Neural crest cell (in vitro differentiated cells): ENCODE results near the gene LDLRAD3. TPM values are rescaled to one million over a fixed set of nuclear protein-coding genes. Genes with fewer than 3 reads are reported as not detected.

Experiments used
- DNase-seq: peaks from one replicate; pipeline ENCODE4 v3.0.0; 2021; ENCODE audit warnings: low read depth, mixed read lengths, low spot score
- H3K27ac Mint-ChIP-seq: one replicate; pipeline ENCODE4 v1.8.0; 2021; ENCODE audit warnings: mild to moderate bottlenecking, mixed read lengths; ENCODE audit not compliant: unreplicated experiment
- H3K27me3 Mint-ChIP-seq: 2 replicates; pipeline ENCODE4 v1.8.0; 2021; ENCODE audit warnings: low read depth, mild to moderate bottlenecking, mixed read lengths
- H3K36me3 Mint-ChIP-seq: 2 replicates; pipeline ENCODE4 v1.8.0; 2021; ENCODE audit warnings: low read depth, mild to moderate bottlenecking, mixed read lengths
- H3K4me1 Mint-ChIP-seq: 2 replicates; pipeline ENCODE4 v1.8.0; 2021; ENCODE audit warnings: mixed read lengths
- H3K4me3 Mint-ChIP-seq: one replicate; pipeline ENCODE4 v1.8.0; 2021; ENCODE audit warnings: mild to moderate bottlenecking, mixed read lengths
- H3K9me3 Mint-ChIP-seq: 2 replicates; pipeline ENCODE4 v1.8.0; 2021; ENCODE audit warnings: mixed read lengths
- total RNA-seq: library from RNA; stranded (reverse); gene quantifications from 2 replicates; pipeline ENCODE4 v1.2.1, GENCODE V29; 2021
- TF ChIP-seq, protein P1 (sequence below): fragments of 200-600 bp; sonication (generic); conservative IDR thresholded peaks from 2 replicates; pipeline ENCODE4 v1.5.0; 2021; ENCODE audit warnings: antibody characterized with exemption, mild to moderate bottlenecking

Gene LDLRAD3
- total RNA-seq, 1 donor from 2014 or later = 30.1 TPM

DNA sequence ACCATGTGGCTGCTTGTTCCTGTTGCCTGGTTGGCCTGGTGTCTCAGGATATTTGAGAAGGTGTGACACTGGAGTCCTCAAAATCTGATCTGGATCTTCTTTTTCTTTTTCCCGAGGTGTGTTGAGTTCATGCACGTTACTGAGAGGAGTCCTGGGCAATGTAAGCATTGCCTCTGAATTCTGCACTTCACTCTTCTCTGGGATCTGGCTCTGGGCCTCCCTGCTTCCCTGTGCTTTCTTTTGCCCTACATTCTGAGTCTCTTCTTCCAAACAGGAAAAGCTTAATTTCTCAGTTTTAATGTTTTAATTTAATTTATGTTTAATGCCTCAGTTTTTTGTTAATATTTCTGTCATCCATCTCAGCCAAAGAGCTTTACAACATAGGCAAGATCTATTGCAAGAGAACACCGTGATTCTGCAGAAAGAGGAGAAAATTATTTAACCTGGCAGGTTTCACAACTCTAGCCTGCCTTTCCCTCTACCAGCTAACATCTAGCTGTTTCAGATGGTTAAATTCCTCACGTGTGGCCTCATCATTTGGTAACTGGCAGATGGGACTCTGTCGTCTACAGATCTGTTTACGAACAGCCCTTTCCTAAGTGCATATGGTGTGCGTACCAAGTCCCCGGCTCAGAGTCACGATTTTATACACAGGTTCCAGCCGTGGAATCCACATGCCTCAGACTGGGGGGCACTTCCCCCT, 24.7 kb downstream of the LDLRAD3 start:
- no peaks in the 10 kb centered on the region for H3K27me3 Mint-ChIP-seq

GRCh38 chr11:35969089-35970042, 25.5 kb downstream of the LDLRAD3 start:
- peaks cover 5% of the 10 kb centered on the region for H3K4me1 Mint-ChIP-seq
- no peak for DNase-seq
- H3K27me3 Mint-ChIP-seq = no peaks in the 10 kb centered on the region
- H3K4me3 Mint-ChIP-seq = no peak overlapping the region
- no peak overlapping the region for H3K27ac Mint-ChIP-seq
- TF ChIP-seq, protein P1, sequence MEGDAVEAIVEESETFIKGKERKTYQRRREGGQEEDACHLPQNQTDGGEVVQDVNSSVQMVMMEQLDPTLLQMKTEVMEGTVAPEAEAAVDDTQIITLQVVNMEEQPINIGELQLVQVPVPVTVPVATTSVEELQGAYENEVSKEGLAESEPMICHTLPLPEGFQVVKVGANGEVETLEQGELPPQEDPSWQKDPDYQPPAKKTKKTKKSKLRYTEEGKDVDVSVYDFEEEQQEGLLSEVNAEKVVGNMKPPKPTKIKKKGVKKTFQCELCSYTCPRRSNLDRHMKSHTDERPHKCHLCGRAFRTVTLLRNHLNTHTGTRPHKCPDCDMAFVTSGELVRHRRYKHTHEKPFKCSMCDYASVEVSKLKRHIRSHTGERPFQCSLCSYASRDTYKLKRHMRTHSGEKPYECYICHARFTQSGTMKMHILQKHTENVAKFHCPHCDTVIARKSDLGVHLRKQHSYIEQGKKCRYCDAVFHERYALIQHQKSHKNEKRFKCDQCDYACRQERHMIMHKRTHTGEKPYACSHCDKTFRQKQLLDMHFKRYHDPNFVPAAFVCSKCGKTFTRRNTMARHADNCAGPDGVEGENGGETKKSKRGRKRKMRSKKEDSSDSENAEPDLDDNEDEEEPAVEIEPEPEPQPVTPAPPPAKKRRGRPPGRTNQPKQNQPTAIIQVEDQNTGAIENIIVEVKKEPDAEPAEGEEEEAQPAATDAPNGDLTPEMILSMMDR = no peak
- peaks cover 5% of the 10 kb centered on the region for H3K9me3 Mint-ChIP-seq
- H3K36me3 Mint-ChIP-seq = peaks cover 23% of the 10 kb centered on the region

More for the DNA sequence above, 24.7 kb downstream of the LDLRAD3 start:
- H3K9me3 Mint-ChIP-seq = peaks cover 4% of the 10 kb centered on the region
- TF ChIP-seq, protein P1 = no peak
- peaks cover 5% of the 10 kb centered on the region for H3K4me1 Mint-ChIP-seq
- no peak overlapping the region for H3K4me3 Mint-ChIP-seq
- no peak for DNase-seq
- peaks cover 22% of the 10 kb centered on the region for H3K36me3 Mint-ChIP-seq
- no peak overlapping the region for H3K27ac Mint-ChIP-seq

DNA sequence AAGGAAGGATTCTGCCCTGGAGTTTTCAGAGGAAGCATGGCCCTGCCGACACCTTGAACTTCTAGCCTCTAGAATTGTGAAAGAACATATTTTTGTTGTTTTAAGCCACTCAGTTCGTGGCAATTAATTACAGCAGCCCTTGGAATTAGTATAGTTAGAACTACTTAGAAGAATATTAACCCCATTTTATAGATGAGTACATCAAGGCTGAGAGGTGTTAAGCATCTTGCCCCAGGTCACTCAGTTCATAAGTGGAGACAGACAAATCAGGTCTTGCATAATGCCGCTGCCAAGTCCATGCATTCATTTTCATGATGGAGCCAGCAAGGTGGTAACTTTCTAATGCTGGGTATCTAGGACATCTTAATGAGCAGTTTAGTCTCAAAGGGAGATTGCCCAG, 26.6 kb downstream of the LDLRAD3 start:
- Mint-ChIP-seq H3K4me3 (no peak overlapping the region), H3K4me1 (peaks cover 5% of the 10 kb centered on the region), H3K36me3 (peaks cover 27% of the 10 kb centered on the region), H3K27me3 (no peaks in the 10 kb centered on the region), H3K9me3 (peaks cover 5% of the 10 kb centered on the region), H3K27ac (no peak overlapping the region)
- TF ChIP-seq, protein P1 = no peak
- DNase-seq = no peak

DNA sequence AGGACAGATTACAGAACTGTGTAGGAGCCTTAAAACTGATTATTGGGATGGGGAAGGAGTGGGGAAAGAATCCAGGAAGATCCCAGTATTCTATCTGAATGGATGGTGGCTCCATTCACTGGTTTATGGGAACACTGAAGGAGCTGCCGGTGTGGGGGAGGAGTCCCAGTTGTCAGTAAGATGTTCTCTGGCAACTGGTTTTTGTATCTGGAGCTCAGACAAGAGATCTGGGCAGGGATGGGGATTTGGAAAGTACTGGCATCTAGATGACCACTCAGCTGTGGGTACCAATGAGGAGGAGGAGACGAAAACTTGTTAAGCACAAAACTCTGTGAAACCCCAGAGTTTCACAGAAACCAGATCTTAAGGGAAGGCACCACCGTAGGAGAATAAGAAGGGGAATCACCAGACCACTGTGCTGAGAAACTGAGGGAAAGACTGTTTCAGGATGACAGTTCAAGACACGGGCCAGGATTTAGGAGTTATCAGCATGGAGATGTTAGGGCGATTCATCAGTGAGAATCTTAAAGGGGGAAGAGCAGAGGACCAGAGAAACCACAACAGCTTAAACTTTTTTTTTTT, 28.1 kb downstream of the LDLRAD3 start:
- Mint-ChIP-seq H3K4me3 (no peak overlapping the region), H3K36me3 (peaks cover 41% of the 10 kb centered on the region), H3K27me3 (no peaks in the 10 kb centered on the region), H3K9me3 (peaks cover 9% of the 10 kb centered on the region), H3K4me1 (peaks cover 5% of the 10 kb centered on the region), H3K27ac (no peak overlapping the region)
- DNase-seq = no peak
- TF ChIP-seq, protein P1 = no peak

DNA sequence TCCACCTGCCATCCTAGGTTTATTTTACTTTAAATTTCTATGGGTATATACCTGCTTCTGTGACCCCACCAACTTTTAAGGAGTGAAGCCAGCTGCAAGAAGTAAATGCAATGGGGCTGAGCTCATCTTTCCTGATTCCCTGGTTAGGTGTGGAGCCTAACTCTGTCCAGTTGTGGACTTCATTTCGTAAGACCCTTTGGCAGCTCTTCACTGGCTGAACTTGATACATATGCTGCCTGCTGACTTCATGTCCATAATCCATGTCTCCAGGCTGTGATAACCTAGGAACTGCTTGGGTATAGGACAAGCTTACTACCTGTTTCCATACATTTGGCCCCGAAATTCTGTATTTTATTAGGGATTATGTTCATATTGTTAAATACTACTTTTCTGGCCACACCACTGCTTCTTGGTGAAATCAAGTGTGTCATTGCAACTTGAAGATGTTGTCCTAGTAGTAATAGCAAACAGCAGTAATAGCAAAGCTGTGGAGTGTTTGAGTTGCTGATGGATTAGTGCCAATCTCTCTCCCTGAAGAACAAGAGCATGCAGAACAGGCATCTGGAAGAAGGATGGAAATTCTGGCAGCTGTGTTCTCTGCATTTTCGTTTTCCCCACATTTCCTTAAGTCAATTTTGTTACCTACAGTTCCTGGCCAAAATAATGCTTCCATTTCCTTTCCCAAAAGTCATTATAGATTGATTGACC, 31.2 kb downstream of the LDLRAD3 start:
- H3K36me3 Mint-ChIP-seq = peaks cover 41% of the 10 kb centered on the region

More for the DNA sequence above, 31.2 kb downstream of the LDLRAD3 start:
- H3K4me1 Mint-ChIP-seq = peaks cover 28% of the 10 kb centered on the region
- TF ChIP-seq, protein P1 = no peak
- H3K4me3 Mint-ChIP-seq = no peak overlapping the region
- peaks cover 9% of the 10 kb centered on the region for H3K9me3 Mint-ChIP-seq
- no peak overlapping the region for H3K27ac Mint-ChIP-seq
- no peak for DNase-seq
- no peaks in the 10 kb centered on the region for H3K27me3 Mint-ChIP-seq
